ENCODE results near the gene MAPK1. TPM values are rescaled to one million over a fixed set of nuclear protein-coding genes. Genes with fewer than 3 reads are reported as not detected.
"Not testable (repeated sequence)": the region's sequence is repeated elsewhere in the genome, so short reads cannot be mapped to it uniquely, and the experiment has no call there.

The MAPK1 gene
- 100 to 1,000 TPM; 116 to 126 (median 123) TPM for total RNA-seq
- polyA plus RNA-seq = 14.8 TPM
- long read RNA-seq, donor 1, full-length matches to known transcripts = 116 of 226 reads
- long read RNA-seq, donor 1, partial matches to known transcripts = 9 of 226 reads
- long read RNA-seq, donor 1, other reads (novel, unspliced or antisense) = 101 of 226 reads
- long read RNA-seq, donor 2, full-length matches to known transcripts = 49 of 76 reads
- long read RNA-seq, donor 2, partial matches to known transcripts = 3 of 76 reads
- long read RNA-seq, donor 2, other reads (novel, unspliced or antisense) = 24 of 76 reads
- long read RNA-seq, donor 3, full-length matches to known transcripts = 14 of 320 reads
- long read RNA-seq, donor 3, partial matches to known transcripts = 8 of 320 reads
- long read RNA-seq, donor 3, other reads (novel, unspliced or antisense) = 298 of 320 reads
- long read RNA-seq, donor 4, full-length matches to known transcripts = 49 of 88 reads
- long read RNA-seq, donor 4, partial matches to known transcripts = 1 of 88 reads
- long read RNA-seq, donor 4, other reads (novel, unspliced or antisense) = 38 of 88 reads

DNA sequence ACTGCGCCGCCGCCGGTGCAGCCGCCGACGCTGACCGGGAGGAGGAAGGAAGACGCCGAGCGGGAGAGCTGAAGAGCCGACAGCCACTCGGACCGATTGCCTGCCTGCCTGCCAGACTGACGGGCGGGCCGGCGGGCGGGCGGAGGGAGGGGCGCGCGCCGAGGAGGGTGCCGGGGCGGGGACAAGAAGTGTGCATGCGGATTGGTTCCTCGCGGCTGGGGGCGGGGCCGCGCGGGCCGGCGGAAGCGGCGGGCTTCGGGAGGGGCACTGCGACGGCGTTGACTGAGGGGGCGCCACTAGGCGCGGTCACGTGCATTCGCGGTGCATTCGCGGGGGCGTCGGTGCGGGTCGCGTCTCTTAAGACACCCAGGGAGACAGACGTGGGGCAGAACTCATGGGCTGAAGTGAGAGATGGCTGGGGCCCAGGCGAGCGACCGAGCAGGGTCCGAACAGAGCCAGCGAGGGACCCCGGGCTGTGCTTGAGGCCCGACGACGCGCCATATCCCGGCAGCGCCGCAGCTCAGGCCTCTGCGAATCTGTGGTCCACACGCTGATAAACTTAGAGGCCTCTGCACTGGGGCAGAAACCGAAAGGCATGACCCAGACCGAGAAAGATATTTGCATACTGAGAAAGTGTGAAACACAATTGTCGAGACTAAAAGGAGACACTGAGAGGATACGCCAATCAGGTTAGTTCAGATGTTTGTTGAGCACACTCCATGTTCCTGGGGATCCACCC is at the start of gene MAPK1:
Gene MAPK1 (minus strand): TSS at position 118 of the 739 bp plus-strand sequence. CDS start 205 bp downstream, outside the sequence.
- Histone ChIP-seq H3K4me3 (ENCODE audit: low read length) (peak within 1 kb of the TSS; percentile 89), H3K9me3 (ENCODE audit: control insufficient read depth, low read length) (no peaks in the 10 kb centered on the region), H3K27me3 (ENCODE audit: control insufficient read depth, insufficient read depth) (no peaks in the 10 kb centered on the region), H3K27ac (ENCODE audit: low read length) (peak within 1 kb of the TSS; percentile 80), H3K4me1 (ENCODE audit: control insufficient read depth, insufficient read depth, low read length) (peaks cover under 1% of the 10 kb centered on the region)
- ATAC-seq (peak; percentile 99), DNase-seq (peak; percentile 94 to 98 (median 97))
- under 1% methylated on average over 74 of the region's 74 CpGs for WGBS
- intact Hi-C loops (cut with DNase I) = loop anchor here in 3 of 4 donors (10.0 kb wide), 3 partner anchors 53 to 93 kb away; no protein-coding TSS in a partner anchor

DNA sequence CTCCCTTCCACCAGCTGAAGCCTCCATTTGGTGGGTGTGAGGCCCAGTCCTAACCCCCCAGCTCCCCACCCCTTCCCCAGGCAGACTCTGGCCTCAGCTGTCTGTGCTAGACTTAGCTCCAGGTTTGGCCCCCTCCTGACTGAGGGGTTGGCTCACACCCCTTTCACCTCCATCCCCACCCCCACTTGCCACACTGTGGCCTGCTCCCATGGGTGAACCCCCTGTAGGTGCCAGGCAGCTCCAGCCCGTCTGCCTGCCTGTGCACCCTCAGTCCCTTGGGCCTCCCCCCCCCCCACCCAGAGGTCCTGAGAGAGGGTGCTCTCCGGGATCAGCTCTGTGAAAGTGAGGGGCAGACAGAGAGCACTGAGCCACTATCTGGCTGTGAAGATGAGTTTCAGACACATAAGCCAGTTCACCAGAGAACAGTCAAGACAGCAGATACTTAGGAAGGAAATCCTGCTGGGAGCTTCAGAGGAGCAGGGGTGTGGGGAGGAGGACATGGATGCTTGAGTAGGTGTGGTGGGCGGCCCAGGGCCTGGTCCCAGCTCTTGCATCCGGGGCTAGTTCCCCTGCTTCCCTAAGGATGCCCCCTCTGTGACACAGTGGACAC is 49.0 kb upstream of the MAPK1 start:
- 73% methylated on average over 4 of the region's 4 CpGs for WGBS
- no peaks in the 10 kb centered on the region for H3K9me3 ChIP-seq (ENCODE audit: control insufficient read depth, low read length)
- no peak for ATAC-seq
- H3K27ac ChIP-seq (ENCODE audit: low read length) = no peak overlapping the region
- intact Hi-C loops (cut with DNase I) = no loop called here
- no peak overlapping the region for H3K4me3 ChIP-seq (ENCODE audit: low read length)
- H3K27me3 ChIP-seq (ENCODE audit: control insufficient read depth, insufficient read depth) = no peaks in the 10 kb centered on the region
- no peaks in the 10 kb centered on the region for H3K4me1 ChIP-seq (ENCODE audit: control insufficient read depth, insufficient read depth, low read length)
- DNase-seq = no peak

DNA sequence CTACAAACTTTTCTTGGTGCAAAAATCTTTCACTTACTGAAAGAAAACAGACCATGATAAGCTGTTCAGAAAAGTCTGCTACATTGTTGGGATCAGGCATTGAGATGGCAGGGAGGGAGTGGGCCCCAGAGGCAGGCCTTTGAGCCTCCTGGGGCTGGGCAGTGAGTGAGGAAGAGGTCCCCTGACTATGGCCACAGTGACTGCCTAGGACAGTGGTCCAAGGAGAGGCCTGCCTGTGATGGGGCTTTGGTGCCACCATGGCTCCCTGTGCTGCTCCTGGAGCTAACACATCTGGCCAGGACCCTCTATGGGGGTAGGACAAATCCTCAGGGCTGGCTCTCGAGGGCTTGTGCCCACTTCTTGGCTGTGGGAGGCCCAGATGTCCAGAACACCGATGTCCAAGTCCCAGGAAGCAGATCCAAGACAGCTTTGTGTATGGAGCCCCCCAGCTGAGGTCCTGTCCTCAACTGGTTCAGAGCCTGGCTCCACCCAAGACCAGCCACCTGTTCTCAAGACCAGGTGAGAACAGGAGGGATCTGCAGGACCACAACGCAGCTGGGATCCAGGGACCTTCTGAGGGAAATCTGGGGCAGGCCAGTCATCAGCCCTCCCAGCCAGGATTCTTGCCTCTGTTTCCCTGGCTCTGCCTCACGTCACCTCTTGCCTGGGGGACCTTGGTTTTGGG is 48.3 kb upstream of the MAPK1 start:
- no peak for DNase-seq
- H3K27ac ChIP-seq (ENCODE audit: low read length) = no peak overlapping the region
- intact Hi-C loops (cut with DNase I) = no loop called here
- WGBS = 92% methylated on average over 4 of the region's 4 CpGs
- H3K4me1 ChIP-seq (ENCODE audit: control insufficient read depth, insufficient read depth, low read length) = no peaks in the 10 kb centered on the region
- no peak overlapping the region for H3K4me3 ChIP-seq (ENCODE audit: low read length)
- ATAC-seq = peak in 1 of 2 donors; percentile 6
- no peaks in the 10 kb centered on the region for H3K27me3 ChIP-seq (ENCODE audit: control insufficient read depth, insufficient read depth)
- no peaks in the 10 kb centered on the region for H3K9me3 ChIP-seq (ENCODE audit: control insufficient read depth, low read length)

DNA sequence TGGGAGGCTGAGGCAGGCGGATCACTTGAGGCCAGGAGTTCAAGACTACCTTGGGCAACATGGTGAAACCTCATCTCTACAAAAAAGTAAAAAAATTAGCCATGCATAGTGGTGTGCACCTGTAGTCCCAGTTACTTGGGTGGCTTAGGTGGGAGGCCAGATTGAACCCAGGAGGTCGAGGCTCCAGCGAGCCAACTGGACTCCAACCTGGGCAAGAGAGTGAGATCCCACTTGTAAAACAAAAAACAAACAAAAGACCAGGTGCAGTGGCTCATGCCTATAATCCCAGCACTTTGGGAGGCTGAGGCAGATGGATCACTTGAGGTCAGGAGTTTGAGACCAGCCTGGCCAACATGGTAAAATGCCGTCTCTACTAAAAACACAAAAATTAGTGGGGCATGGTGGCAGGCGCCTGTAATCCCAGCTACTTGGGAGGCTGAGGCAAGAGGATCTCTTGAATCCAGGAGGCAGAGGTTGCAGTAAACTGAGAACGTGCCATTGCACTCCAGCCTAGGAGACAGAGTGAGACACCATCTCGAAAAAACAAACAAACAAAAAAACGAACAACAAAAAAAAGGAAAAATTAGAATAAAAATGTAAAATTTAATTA is 46.7 kb upstream of the MAPK1 start:
- H3K9me3 ChIP-seq (ENCODE audit: control insufficient read depth, low read length); H3K27me3 ChIP-seq (ENCODE audit: control insufficient read depth, insufficient read depth); DNase-seq; H3K27ac ChIP-seq (ENCODE audit: low read length); intact Hi-C loops (cut with DNase I); H3K4me3 ChIP-seq (ENCODE audit: low read length); ATAC-seq; H3K4me1 ChIP-seq (ENCODE audit: control insufficient read depth, insufficient read depth, low read length): not testable (repeated sequence)
- 98% methylated on average over 8 of the region's 8 CpGs for WGBS

DNA sequence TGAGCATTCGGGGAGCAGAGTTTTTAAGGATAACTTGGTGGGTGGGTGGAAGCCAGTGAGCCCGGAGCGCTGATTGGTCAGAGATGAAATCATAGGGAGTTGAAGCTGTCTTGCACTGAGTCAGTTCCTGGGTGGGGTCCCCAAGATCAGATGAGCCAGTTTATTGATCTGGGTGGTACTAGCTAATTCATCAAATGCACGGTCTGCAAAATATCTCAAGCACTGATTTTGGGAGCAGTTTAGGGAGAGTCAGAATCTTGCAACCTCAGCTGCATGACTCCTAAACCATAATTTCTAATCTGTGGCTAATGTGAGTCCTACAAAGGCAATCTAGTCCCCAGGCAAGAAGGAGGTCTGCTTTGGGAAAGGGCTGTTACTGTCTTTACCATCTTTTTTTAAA is 42.9 kb upstream of the MAPK1 start:
- ATAC-seq; H3K4me1 ChIP-seq (ENCODE audit: control insufficient read depth, insufficient read depth, low read length); H3K27ac ChIP-seq (ENCODE audit: low read length); H3K9me3 ChIP-seq (ENCODE audit: control insufficient read depth, low read length); H3K4me3 ChIP-seq (ENCODE audit: low read length); H3K27me3 ChIP-seq (ENCODE audit: control insufficient read depth, insufficient read depth); intact Hi-C loops (cut with DNase I): not testable (repeated sequence)
- 91% methylated on average over 4 of the region's 4 CpGs for WGBS
- peak in 1 of 3 donors; percentile 16 for DNase-seq

DNA sequence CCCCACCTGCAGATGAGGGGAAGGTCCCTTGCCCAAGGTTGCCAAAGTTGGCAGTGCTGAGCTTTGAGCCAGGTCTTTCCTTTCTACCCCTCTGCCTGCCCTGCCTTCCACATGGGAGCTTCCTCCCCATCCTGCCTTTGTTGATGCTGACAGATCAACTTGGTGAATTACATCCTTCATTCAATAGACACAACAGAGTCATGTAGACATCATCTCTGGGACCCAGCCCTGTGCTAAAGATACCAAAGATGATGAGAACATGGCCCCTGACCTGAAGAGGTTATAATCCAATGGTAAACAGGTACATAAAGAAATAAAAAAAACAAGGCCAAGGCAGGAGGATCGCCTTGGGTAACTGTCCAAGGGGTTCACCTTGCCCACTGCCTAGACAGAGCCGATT is 42.4 kb upstream of the MAPK1 start:
- no peaks in the 10 kb centered on the region for H3K9me3 ChIP-seq (ENCODE audit: control insufficient read depth, low read length)
- intact Hi-C loops (cut with DNase I) = no loop called here
- ATAC-seq (no peak), DNase-seq (no peak)
- H3K4me1 ChIP-seq (ENCODE audit: control insufficient read depth, insufficient read depth, low read length) = no peaks in the 10 kb centered on the region
- H3K27me3 ChIP-seq (ENCODE audit: control insufficient read depth, insufficient read depth) = no peaks in the 10 kb centered on the region
- H3K4me3 ChIP-seq (ENCODE audit: low read length) = no peak overlapping the region
- H3K27ac ChIP-seq (ENCODE audit: low read length) = no peak overlapping the region
- WGBS = 97% methylated on average over 2 of the region's 2 CpGs

DNA sequence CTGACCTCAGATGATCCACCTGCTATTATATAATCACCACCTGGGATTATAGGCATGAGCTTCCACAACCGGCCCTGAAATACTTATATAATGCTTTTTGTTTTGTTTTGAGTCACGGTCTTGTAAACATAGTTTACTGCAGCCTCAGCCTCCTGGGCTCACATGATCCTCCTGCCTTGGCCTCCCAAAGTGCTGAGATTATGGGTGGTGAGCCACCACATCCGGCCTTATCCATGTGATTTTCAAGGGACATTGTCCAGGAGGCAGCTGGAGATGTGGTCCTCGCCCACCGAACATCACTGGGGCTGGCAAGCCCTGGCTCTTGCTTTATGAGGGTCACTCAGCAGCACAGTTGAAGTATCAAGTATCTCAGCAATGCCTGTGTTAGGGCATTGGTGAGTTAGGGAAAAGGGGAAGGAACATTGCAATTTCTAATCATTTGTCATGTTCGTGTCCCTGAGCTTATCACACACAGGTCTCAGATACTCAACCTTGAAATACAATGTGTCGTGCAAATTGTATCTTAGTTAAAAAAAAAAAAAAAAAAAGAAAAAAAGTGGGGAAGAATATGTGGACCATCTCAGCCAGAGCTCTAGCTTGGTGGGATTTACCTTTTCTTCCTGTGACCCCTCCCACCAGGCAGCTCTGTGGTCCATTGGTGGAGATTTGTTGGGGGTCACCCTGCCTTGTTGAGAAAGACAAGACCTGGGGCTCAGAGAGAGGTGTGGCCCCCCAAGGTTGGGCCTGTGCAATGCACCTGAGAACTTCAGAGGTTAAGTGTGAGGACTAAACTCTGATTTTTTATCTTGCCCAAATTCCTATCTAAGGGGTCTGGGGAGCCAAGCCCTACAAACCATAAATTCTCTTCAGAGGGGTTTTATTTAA is 40.4 kb upstream of the MAPK1 start:
- H3K4me1 ChIP-seq (ENCODE audit: control insufficient read depth, insufficient read depth, low read length) = no peaks in the 10 kb centered on the region
- no peak for ATAC-seq
- no peak for DNase-seq
- intact Hi-C loops (cut with DNase I) = no loop called here
- no peaks in the 10 kb centered on the region for H3K9me3 ChIP-seq (ENCODE audit: control insufficient read depth, low read length)
- no peak overlapping the region for H3K4me3 ChIP-seq (ENCODE audit: low read length)
- no peak overlapping the region for H3K27ac ChIP-seq (ENCODE audit: low read length)
- WGBS = 89% methylated on average over 7 of the region's 7 CpGs
- no peaks in the 10 kb centered on the region for H3K27me3 ChIP-seq (ENCODE audit: control insufficient read depth, insufficient read depth)

DNA sequence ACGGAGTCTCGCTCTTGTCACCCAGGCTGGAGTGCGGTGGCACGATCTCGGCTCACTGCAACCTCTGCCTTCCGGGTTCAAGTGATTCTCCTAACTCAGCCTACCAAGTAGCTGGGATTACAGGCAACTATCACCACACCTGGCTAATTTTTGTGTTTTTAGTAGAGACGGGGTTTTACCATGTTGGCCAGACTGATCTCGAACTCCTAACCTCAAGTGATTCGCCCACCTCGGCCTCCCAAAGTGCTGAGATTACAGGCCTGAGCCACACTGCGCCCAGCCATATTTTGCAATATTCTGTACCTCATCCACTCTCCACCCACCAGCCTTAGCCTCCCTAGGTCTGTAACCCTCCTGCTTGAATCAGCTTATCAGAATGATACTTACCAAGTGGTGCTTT is 37.8 kb upstream of the MAPK1 start:
- H3K4me1 ChIP-seq (ENCODE audit: control insufficient read depth, insufficient read depth, low read length); DNase-seq; H3K9me3 ChIP-seq (ENCODE audit: control insufficient read depth, low read length); ATAC-seq; intact Hi-C loops (cut with DNase I); H3K4me3 ChIP-seq (ENCODE audit: low read length); H3K27ac ChIP-seq (ENCODE audit: low read length); H3K27me3 ChIP-seq (ENCODE audit: control insufficient read depth, insufficient read depth): not testable (repeated sequence)
- 98% methylated on average over 11 of the region's 11 CpGs for WGBS

DNA sequence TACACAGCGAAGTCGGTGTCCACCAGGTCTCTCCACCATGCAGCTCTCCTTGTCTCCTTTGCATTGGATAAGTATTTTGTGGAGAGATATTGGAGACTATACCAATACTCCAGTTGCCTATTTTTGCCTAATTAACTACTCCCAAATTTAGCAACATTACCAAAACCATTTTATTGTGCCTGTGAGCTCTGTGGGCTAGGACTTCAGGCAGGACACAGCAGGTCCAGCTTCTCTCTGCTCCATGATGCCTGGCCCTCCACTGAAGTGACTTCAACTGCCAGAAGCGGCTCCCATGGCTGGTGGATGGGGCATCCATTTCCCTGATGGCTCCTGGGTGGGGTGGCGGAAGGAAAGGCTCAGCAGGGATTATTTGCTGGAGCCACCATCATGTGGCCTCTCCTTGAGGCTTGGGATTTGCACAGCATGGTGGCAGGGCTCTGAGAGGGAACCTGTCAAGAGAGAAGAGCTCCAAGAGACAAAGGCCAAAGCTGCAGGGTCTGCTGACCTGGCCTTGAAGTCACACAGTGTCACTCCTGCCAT is 36.9 kb upstream of the MAPK1 start:
- H3K27ac ChIP-seq (ENCODE audit: low read length) = no peak overlapping the region
- intact Hi-C loops (cut with DNase I) = no loop called here
- WGBS = 96% methylated on average over 4 of the region's 4 CpGs
- H3K9me3 ChIP-seq (ENCODE audit: control insufficient read depth, low read length) = no peaks in the 10 kb centered on the region
- ATAC-seq (no peak), DNase-seq (no peak)
- H3K4me3 ChIP-seq (ENCODE audit: low read length) = no peak overlapping the region
- H3K27me3 ChIP-seq (ENCODE audit: control insufficient read depth, insufficient read depth) = no peaks in the 10 kb centered on the region
- H3K4me1 ChIP-seq (ENCODE audit: control insufficient read depth, insufficient read depth, low read length) = no peaks in the 10 kb centered on the region

All from right cardiac atrium (tissue), 5 donors.